ENCODE measurements around the gene UBE2D4.
"Not testable (repeated sequence)": the region's sequence is repeated elsewhere in the genome, so short reads cannot be mapped to it uniquely, and the experiment has no call there.

UBE2D4 gene

DNA sequence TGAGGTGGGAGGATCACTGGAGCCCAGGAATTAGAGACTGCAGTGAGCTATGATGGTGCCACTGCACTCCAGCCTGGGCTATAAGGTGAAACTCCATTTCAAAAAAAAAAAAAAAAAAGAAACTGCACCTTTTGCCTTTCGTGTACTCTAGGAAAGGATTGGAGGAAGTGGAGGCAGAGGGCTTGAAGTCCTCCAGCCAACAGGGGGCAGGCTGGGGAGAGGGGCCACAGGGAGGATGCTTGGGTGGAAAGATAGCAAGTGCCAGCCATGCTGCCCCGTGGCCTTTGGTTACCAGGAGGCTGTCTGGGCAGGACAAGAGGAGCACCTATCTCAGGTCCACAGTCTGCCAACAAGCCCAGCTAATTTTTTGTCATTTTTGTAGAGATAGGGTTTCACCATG is 57.5 kb downstream of the UBE2D4 start:
- H3K4me1 ChIP-seq (ENCODE audit: control insufficient read depth in 2 of 2, insufficient read depth in 1 of 2, low read depth in 1 of 2, low read length in 2 of 2); H3K27ac ChIP-seq (replicated peaks; ENCODE audit: low read length); H2BK5ac ChIP-seq (ENCODE audit: low read length); H2BK120ac ChIP-seq (ENCODE audit: low read depth, low read length); H3K14ac ChIP-seq (ENCODE audit: low read length); H3K4me2 ChIP-seq (ENCODE audit: insufficient read depth, low read length, poor library complexity, severe bottlenecking); H2BK15ac ChIP-seq (ENCODE audit: low read length); H3K23ac ChIP-seq (ENCODE audit: low read depth, low read length, poor library complexity); H2AK5ac ChIP-seq (ENCODE audit: low read depth, low read length); H3K4me3 ChIP-seq (ENCODE audit: low read length in 2 of 2); H3K4ac ChIP-seq (ENCODE audit: low read length); H3K36me3 ChIP-seq (replicated peaks in 1 of 2; ENCODE audit: control insufficient read depth in 2 of 2, insufficient read depth in 2 of 2, low read length in 2 of 2); H3K9me3 ChIP-seq (replicated peaks in 1 of 2; ENCODE audit: control insufficient read depth in 2 of 2, insufficient read depth in 1 of 2, low read depth in 1 of 2, low read length in 2 of 2); H3K9ac ChIP-seq (ENCODE audit: low read depth, low read length, poor library complexity); H2AFZ ChIP-seq (ENCODE audit: low read length); H4K91ac ChIP-seq (ENCODE audit: low read depth, low read length, poor library complexity); H4K8ac ChIP-seq (ENCODE audit: low read depth, low read length); DNase-seq (ENCODE audit: low spot score); H3K79me1 ChIP-seq (ENCODE audit: low read depth, low read length); H3K18ac ChIP-seq (ENCODE audit: low read length); H2BK12ac ChIP-seq (ENCODE audit: low read length); H3K27me3 ChIP-seq (ENCODE audit: control insufficient read depth in 3 of 3, insufficient read depth in 3 of 3, low read depth in 1 of 3, low read length in 3 of 3): not testable (repeated sequence)
- WGBS, 2 donors (ENCODE audit: extremely low coverage in 2 of 2, insufficient read length in 2 of 2, insufficient replicate concordance in 1 of 2), result no CpG with 5 or more reads among the region's 2 CpGs

DNA sequence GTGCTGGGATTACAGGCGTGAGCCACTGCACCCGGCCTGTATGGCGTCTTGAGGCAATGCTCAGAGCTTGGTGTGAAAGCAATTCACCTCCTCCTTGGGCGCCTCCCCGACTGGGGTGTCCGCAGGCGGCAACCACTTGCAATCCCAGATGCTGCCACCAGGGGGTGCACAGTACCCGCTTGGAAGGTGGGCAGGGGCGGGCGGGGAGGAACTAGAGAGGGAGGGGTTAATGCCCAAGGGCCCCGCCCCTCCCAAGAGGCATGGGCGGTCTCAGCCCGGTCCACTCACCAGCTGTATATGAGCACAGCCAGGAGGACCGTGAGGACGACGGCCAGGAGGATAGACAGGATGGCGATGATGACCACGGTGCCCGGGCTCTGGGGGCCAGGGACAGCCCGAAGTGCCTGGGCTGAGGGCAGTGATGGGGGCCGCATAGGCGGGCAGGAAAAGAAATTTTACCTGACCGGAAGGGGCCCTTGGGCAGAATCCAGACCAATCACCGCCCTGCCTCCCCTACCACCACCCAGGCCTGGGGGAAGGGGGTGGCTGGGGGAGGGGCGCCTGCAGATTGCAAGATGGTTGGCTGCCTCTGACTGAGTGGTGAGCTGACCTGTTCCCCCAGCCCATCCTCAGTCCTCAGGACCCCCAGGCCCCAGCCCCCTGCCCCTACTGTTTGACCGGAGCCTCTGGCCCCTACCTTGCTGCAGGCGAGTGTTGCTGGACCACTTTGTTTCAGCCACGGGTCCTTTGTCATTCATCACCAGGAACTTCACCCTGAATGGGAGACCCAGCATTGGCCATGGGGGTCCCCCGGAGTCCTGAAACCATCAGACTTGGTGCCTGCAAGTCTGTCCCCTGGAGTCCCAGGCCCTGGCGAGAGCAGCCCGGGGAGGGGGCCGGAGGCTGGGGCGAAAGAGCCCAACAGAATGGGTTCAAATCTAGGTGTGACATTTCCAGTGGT is 59.9 kb downstream of the UBE2D4 start:
- H3K9me3 ChIP-seq (replicated peaks in 1 of 2; ENCODE audit: control insufficient read depth in 2 of 2, insufficient read depth in 1 of 2, low read depth in 1 of 2, low read length in 2 of 2); H4K8ac ChIP-seq (ENCODE audit: low read depth, low read length); H2AFZ ChIP-seq (ENCODE audit: low read length); H3K27ac ChIP-seq (replicated peaks; ENCODE audit: low read length); H3K4me1 ChIP-seq (ENCODE audit: control insufficient read depth in 2 of 2, insufficient read depth in 1 of 2, low read depth in 1 of 2, low read length in 2 of 2); H2BK5ac ChIP-seq (ENCODE audit: low read length); H2BK15ac ChIP-seq (ENCODE audit: low read length); H3K14ac ChIP-seq (ENCODE audit: low read length); H4K91ac ChIP-seq (ENCODE audit: low read depth, low read length, poor library complexity); H2AK5ac ChIP-seq (ENCODE audit: low read depth, low read length); H2BK12ac ChIP-seq (ENCODE audit: low read length); H3K27me3 ChIP-seq (ENCODE audit: control insufficient read depth in 3 of 3, insufficient read depth in 3 of 3, low read depth in 1 of 3, low read length in 3 of 3); H3K23ac ChIP-seq (ENCODE audit: low read depth, low read length, poor library complexity); H3K4ac ChIP-seq (ENCODE audit: low read length); H3K79me1 ChIP-seq (ENCODE audit: low read depth, low read length); H3K36me3 ChIP-seq (replicated peaks in 1 of 2; ENCODE audit: control insufficient read depth in 2 of 2, insufficient read depth in 2 of 2, low read length in 2 of 2); H2BK120ac ChIP-seq (ENCODE audit: low read depth, low read length): not testable (repeated sequence)
- WGBS, 2 donors (ENCODE audit: extremely low coverage in 2 of 2, insufficient read length in 2 of 2, insufficient replicate concordance in 1 of 2), result no CpG with 5 or more reads among the region's 33 CpGs
- Histone ChIP-seq H3K4me2 (ENCODE audit: insufficient read depth, low read length, poor library complexity, severe bottlenecking) (peak overlapping the region; percentile 45), H3K18ac (ENCODE audit: low read length) (peak overlapping the region; percentile 71), H3K9ac (ENCODE audit: low read depth, low read length, poor library complexity) (peak overlapping the region; percentile 21), H3K4me3 (ENCODE audit: low read length in 2 of 2) (peak overlapping the region in 1 of 2 donors; percentile 74)
- DNase-seq (ENCODE audit: low spot score), result peak; percentile 37

DNA sequence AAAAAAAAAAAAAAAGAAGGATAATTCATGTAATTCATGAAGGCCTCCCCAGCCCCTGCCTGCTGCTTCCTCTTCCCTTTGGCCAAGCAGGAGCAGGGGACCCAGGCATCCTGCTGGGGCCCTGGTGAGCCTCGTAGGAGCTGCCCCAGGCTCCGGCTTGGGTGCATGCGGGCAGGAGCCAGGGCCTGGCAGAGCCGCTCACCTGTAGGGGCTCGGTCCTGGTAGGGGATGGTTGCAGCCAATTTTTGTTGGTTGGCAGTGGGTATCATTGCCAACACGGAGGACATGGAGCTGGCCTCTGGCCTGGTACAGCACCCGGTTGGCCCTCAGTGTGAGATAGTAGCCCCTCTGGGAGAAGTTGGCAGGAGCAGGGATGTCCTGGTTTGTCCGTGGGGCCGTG is 61.2 kb downstream of the UBE2D4 start:
- not testable (repeated sequence) for H3K18ac ChIP-seq (ENCODE audit: low read length); H3K27me3 ChIP-seq (ENCODE audit: control insufficient read depth in 3 of 3, insufficient read depth in 3 of 3, low read depth in 1 of 3, low read length in 3 of 3); H2AFZ ChIP-seq (ENCODE audit: low read length); H4K91ac ChIP-seq (ENCODE audit: low read depth, low read length, poor library complexity); H3K4me3 ChIP-seq (ENCODE audit: low read length in 2 of 2); H3K9me3 ChIP-seq (replicated peaks in 1 of 2; ENCODE audit: control insufficient read depth in 2 of 2, insufficient read depth in 1 of 2, low read depth in 1 of 2, low read length in 2 of 2); H2AK5ac ChIP-seq (ENCODE audit: low read depth, low read length); H3K14ac ChIP-seq (ENCODE audit: low read length); H4K8ac ChIP-seq (ENCODE audit: low read depth, low read length); H2BK12ac ChIP-seq (ENCODE audit: low read length); H2BK15ac ChIP-seq (ENCODE audit: low read length); H3K4me2 ChIP-seq (ENCODE audit: insufficient read depth, low read length, poor library complexity, severe bottlenecking); H2BK5ac ChIP-seq (ENCODE audit: low read length); H3K4me1 ChIP-seq (ENCODE audit: control insufficient read depth in 2 of 2, insufficient read depth in 1 of 2, low read depth in 1 of 2, low read length in 2 of 2); H3K4ac ChIP-seq (ENCODE audit: low read length); H3K23ac ChIP-seq (ENCODE audit: low read depth, low read length, poor library complexity); H3K9ac ChIP-seq (ENCODE audit: low read depth, low read length, poor library complexity); DNase-seq (ENCODE audit: low spot score); H3K79me1 ChIP-seq (ENCODE audit: low read depth, low read length); H2BK120ac ChIP-seq (ENCODE audit: low read depth, low read length); H3K36me3 ChIP-seq (replicated peaks in 1 of 2; ENCODE audit: control insufficient read depth in 2 of 2, insufficient read depth in 2 of 2, low read length in 2 of 2); H3K27ac ChIP-seq (replicated peaks; ENCODE audit: low read length)
- WGBS, 2 donors (ENCODE audit: extremely low coverage in 2 of 2, insufficient read length in 2 of 2, insufficient replicate concordance in 1 of 2), result no CpG with 5 or more reads among the region's 9 CpGs

DNA sequence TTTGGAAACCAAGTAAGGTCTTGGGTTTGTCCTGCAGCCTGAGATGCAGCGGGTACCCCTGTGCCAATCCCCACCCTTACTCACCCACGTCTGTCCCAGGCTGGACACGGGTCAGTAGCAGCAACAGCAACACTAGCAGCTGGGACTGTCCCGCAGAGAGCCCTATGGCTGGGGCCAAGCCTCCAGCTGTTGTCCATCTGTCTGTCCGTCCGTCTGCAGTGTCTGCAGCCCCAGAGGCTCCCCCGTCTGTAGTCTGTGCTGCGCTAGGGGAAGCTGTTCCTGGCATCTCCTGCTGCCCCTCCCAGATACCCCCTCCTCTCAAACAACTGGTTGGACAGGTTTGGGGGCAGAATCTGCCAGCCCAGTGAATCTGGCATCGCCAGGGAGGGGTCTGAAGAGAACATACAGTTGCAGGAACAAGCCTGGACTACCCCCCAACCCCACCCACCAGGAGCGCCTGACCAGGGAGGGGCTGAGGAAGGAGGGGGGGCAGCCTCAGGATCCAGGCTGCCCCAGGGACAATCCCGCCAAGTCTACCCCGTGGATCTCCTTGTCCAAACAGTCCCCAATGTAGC is 63.9 kb downstream of the UBE2D4 start:
- DNase-seq (ENCODE audit: low spot score); H3K27ac ChIP-seq (replicated peaks; ENCODE audit: low read length); H2BK5ac ChIP-seq (ENCODE audit: low read length); H3K9ac ChIP-seq (ENCODE audit: low read depth, low read length, poor library complexity); H3K18ac ChIP-seq (ENCODE audit: low read length); H4K8ac ChIP-seq (ENCODE audit: low read depth, low read length); H3K27me3 ChIP-seq (ENCODE audit: control insufficient read depth in 3 of 3, insufficient read depth in 3 of 3, low read depth in 1 of 3, low read length in 3 of 3); H2BK12ac ChIP-seq (ENCODE audit: low read length); H2BK15ac ChIP-seq (ENCODE audit: low read length); H3K4me3 ChIP-seq (ENCODE audit: low read length in 2 of 2); H4K91ac ChIP-seq (ENCODE audit: low read depth, low read length, poor library complexity); H3K36me3 ChIP-seq (replicated peaks in 1 of 2; ENCODE audit: control insufficient read depth in 2 of 2, insufficient read depth in 2 of 2, low read length in 2 of 2); H3K9me3 ChIP-seq (replicated peaks in 1 of 2; ENCODE audit: control insufficient read depth in 2 of 2, insufficient read depth in 1 of 2, low read depth in 1 of 2, low read length in 2 of 2); H3K4me2 ChIP-seq (ENCODE audit: insufficient read depth, low read length, poor library complexity, severe bottlenecking); H3K4ac ChIP-seq (ENCODE audit: low read length); H3K79me1 ChIP-seq (ENCODE audit: low read depth, low read length); H2AFZ ChIP-seq (ENCODE audit: low read length); H2AK5ac ChIP-seq (ENCODE audit: low read depth, low read length); H3K14ac ChIP-seq (ENCODE audit: low read length); H3K23ac ChIP-seq (ENCODE audit: low read depth, low read length, poor library complexity); H2BK120ac ChIP-seq (ENCODE audit: low read depth, low read length); H3K4me1 ChIP-seq (ENCODE audit: control insufficient read depth in 2 of 2, insufficient read depth in 1 of 2, low read depth in 1 of 2, low read length in 2 of 2): not testable (repeated sequence)
- no CpG with 5 or more reads among the region's 12 CpGs for WGBS, 2 donors (ENCODE audit: extremely low coverage in 2 of 2, insufficient read length in 2 of 2, insufficient replicate concordance in 1 of 2)

All from neuronal stem cell (in vitro differentiated cells).